Right lobe of liver (tissue), 6 donors: ENCODE measurements around the gene EPHA6. TPM values are rescaled to one million over a fixed set of nuclear protein-coding genes. Genes with fewer than 3 reads are reported as not detected.

ENCODE experiments used
- ATAC-seq, 4 donors: fragments of 200-7000 bp; cut with Tn5 transposase; one replicate each; pipeline ENCODE4 v1.9.1; 2020; ENCODE audit warnings: mild to moderate bottlenecking in 4 of 4, moderate library complexity in 4 of 4
- DNase-seq, 3 donors: peaks; one replicate each; pipeline ENCODE4 v3.0.0-alpha.2; 2020
- H3K27ac ChIP-seq, 3 donors: fragments of 200-600 bp; one replicate each; pipeline ENCODE4 v1.8.0; 2022
- H3K27me3 ChIP-seq, 2 donors: fragments of 200-600 bp; one replicate each; pipeline ENCODE4 v1.8.0; 2022
- H3K36me3 ChIP-seq, 4 donors: fragments of 200-600 bp; sonication (generic) in 1 of 4; one replicate each; pipeline versions ENCODE4 v1.5.1 to v1.8.0; 2017 to 2022; ENCODE audit warnings: control low read depth in 1 of 4
- H3K4me1 ChIP-seq, 4 donors: fragments of 200-600 bp; sonication (generic) in 1 of 4; one replicate each; pipeline versions ENCODE4 v1.5.1 to v1.8.0; 2017 to 2022; ENCODE audit warnings: control low read depth in 1 of 4
- H3K4me3 ChIP-seq, 3 donors: fragments of 200-600 bp; one replicate each; pipeline ENCODE4 v1.8.0; 2022
- H3K9me3 ChIP-seq, 4 donors: fragments of 200-600 bp; sonication (generic) in 1 of 4; one replicate each; pipeline versions ENCODE4 v1.5.1 to v1.8.0; 2017 to 2022; ENCODE audit warnings: control low read depth in 1 of 4
- CTCF ChIP-seq, 4 donors: fragments of 200-600 bp in 3 of 4; fragments of 450-650 bp in 1 of 4; IDR thresholded peaks; one replicate each; pipeline versions ENCODE4 v1.5.1 to v1.8.0; 2016 to 2022; ENCODE audit warnings: antibody characterized with exemption in 4 of 4, mild to moderate bottlenecking in 2 of 4
- POLR2A ChIP-seq: fragments of 450-650 bp; IDR thresholded peaks from one replicate; pipeline ENCODE4 v1.6.1; 2017; ENCODE audit warnings: antibody characterized with exemption, mild to moderate bottlenecking
- WGBS: methylation state at CpG from one replicate; pipeline ENCODE4 v1.1.6; 2018; ENCODE audit warnings: low coverage, low lambda C conversion rate; ENCODE audit not compliant: insufficient coverage; ENCODE audit errors: missing lambda C conversion rate; 5-methylcytosine and 5-hydroxymethylcytosine counted together
- intact Hi-C, 2 donors: fragments of 100-400 bp; cut with DNase I; formaldehyde crosslinking; loops; one replicate each; pipeline versions ENCODE4 v1.11.2 to v1.14.1; 2022
- total RNA-seq, 6 experiments: library from RNA; depleted of rRNA in 2 of 6; stranded (reverse); fragments of >200 nt in 2 of 6; fragmentation: NEBNext Ultra II Directional in 3 of 6; extraction: Animal tissue kit (Norgen Biotek cat#: 25700) in 3 of 6; gene quantifications; one replicate each; pipeline versions ENCODE4 v1.1.0 to v1.2.4, GENCODE V29; 2016 to 2023
- donor health status: DM: no; HTN: yes; CAD: no.
- donor health status: DM: no; HTN: no; CAD: no.
- donor health status: DM: no; HTN: no; CAD: no.
- donor health status: DM: no; HTN: yes; CAD: no.
- donor health status: DM: no; HTN: yes; CAD: no.

Gene EPHA6
- total RNA-seq, 6 experiments from 2014 or later, result not detected

- H3K27me3 ChIP-seq, result no peaks in the 10 kb centered on the region
- no peaks in the 10 kb centered on the region for H3K9me3 ChIP-seq
- no peak overlapping the region for H3K4me3 ChIP-seq
- WGBS, result 35% methylated on average over 3 of the region's 3 CpGs
- TF ChIP-seq CTCF (IDR thresholded peaks at IDR 0.05) (no peak), POLR2A (no peak)
- DNase-seq (no peak), ATAC-seq (no peak)
- intact Hi-C loops, result no loop called here
- H3K36me3 ChIP-seq, result no peaks in the 10 kb centered on the region
- H3K4me1 ChIP-seq, result no peaks in the 10 kb centered on the region
- no peak overlapping the region for H3K27ac ChIP-seq
Measured at GRCh38 chr3:97181704-97182103, 367.3 kb downstream of the EPHA6 start.

GRCh38 chr3:97187771-97188170, 373.4 kb downstream of the EPHA6 start:
- intact Hi-C loops, result no loop called here
- Histone ChIP-seq H3K9me3 (no peaks in the 10 kb centered on the region), H3K27me3 (no peaks in the 10 kb centered on the region), H3K36me3 (no peaks in the 10 kb centered on the region), H3K4me3 (no peak overlapping the region), H3K27ac (no peak overlapping the region), H3K4me1 (no peaks in the 10 kb centered on the region)
- no peak for DNase-seq
- TF ChIP-seq CTCF (IDR thresholded peaks at IDR 0.05) (no peak), POLR2A (no peak)
- ATAC-seq, result no peak

GRCh38 chr3:97189835-97190234, 375.4 kb downstream of the EPHA6 start:
- ATAC-seq, result no peak

GRCh38 chr3:97197083-97197482, 382.7 kb downstream of the EPHA6 start:
- no peaks in the 10 kb centered on the region for H3K27me3 ChIP-seq
- no peaks in the 10 kb centered on the region for H3K4me1 ChIP-seq
- TF ChIP-seq CTCF (IDR thresholded peaks at IDR 0.05) (no peak), POLR2A (no peak)
- WGBS, result 40% methylated on average over 3 of the region's 4 CpGs
- ATAC-seq, result no peak
- no peaks in the 10 kb centered on the region for H3K36me3 ChIP-seq
- no peak for DNase-seq
- no peak overlapping the region for H3K4me3 ChIP-seq
- intact Hi-C loops, result no loop called here
- H3K9me3 ChIP-seq, result no peaks in the 10 kb centered on the region
- H3K27ac ChIP-seq, result no peak overlapping the region

More at GRCh38 chr3:97189835-97190234, 375.4 kb downstream of the EPHA6 start:
- 30% methylated on average over 2 of the region's 2 CpGs for WGBS
- DNase-seq, result no peak
- Histone ChIP-seq H3K36me3 (no peaks in the 10 kb centered on the region), H3K4me1 (no peaks in the 10 kb centered on the region), H3K4me3 (no peak overlapping the region), H3K27me3 (no peaks in the 10 kb centered on the region), H3K27ac (no peak overlapping the region), H3K9me3 (no peaks in the 10 kb centered on the region)
- intact Hi-C loops, result no loop called here
- TF ChIP-seq CTCF (IDR thresholded peaks at IDR 0.05) (no peak), POLR2A (no peak)

GRCh38 chr3:97197830-97198229, 383.4 kb downstream of the EPHA6 start:
- 43% methylated on average over 1 of the region's 1 CpG for WGBS
- H3K9me3 ChIP-seq, result no peaks in the 10 kb centered on the region
- H3K27me3 ChIP-seq, result no peaks in the 10 kb centered on the region
- no peak overlapping the region for H3K4me3 ChIP-seq
- no peaks in the 10 kb centered on the region for H3K4me1 ChIP-seq
- TF ChIP-seq CTCF (IDR thresholded peaks at IDR 0.05), result no peak
- TF ChIP-seq POLR2A, result no peak
- H3K27ac ChIP-seq, result no peak overlapping the region
- ATAC-seq (no peak), DNase-seq (no peak)
- no peaks in the 10 kb centered on the region for H3K36me3 ChIP-seq
- intact Hi-C loops, result no loop called here
